Loucy (cell line): ENCODE data around the gene STPG4.

Experiments
- CTCF ChIP-seq: fragments of 200-600 bp; sonication (generic); conservative IDR thresholded peaks from 2 replicates; pipeline ENCODE4 v1.5.1; 2014; ENCODE audit warnings: mild to moderate bottlenecking, antibody characterized with exemption, low read length
- EZH2phosphoT487 ChIP-seq: fragments of 200-600 bp; IDR thresholded peaks from 2 replicates; pipeline ENCODE4 v1.6.1; 2018; ENCODE audit warnings: antibody characterized with exemption, mild to moderate bottlenecking, moderate library complexity, borderline replicate concordance

- TF ChIP-seq CTCF: no peak
- no peak for TF ChIP-seq EZH2phosphoT487
Measured at GRCh38 chr2:47063538-47063930, 91.6 kb downstream of the STPG4 start.
